Thyroid gland (tissue), 4 donors: Measurements from ENCODE around the gene ERAS. TPM values are rescaled to one million over a fixed set of nuclear protein-coding genes. Genes with fewer than 3 reads are reported as not detected.

Experiments
- DNase-seq, 2 donors: peaks; one replicate each; pipeline ENCODE4 v3.0.0-alpha.2; 2019
- H3K27ac ChIP-seq, 3 donors: fragments of 200-600 bp; sonication (generic); 1 replicate in 2 of 3; 2 replicates in 1 of 3; pipeline ENCODE4 v1.5.1; 2016 to 2019; ENCODE audit warnings: mild to moderate bottlenecking in 1 of 3, moderate library complexity in 1 of 3
- H3K27me3 ChIP-seq: fragments of 200-600 bp; sonication (generic); one replicate; pipeline ENCODE4 v1.5.1; 2019
- H3K36me3 ChIP-seq, 2 donors: fragments of 200-600 bp; sonication (generic); one replicate each; pipeline ENCODE4 v1.5.1; 2016 to 2019
- H3K4me1 ChIP-seq, 2 donors: fragments of 200-600 bp; sonication (generic); one replicate each; pipeline ENCODE4 v1.5.1; 2017 to 2019
- H3K4me3 ChIP-seq, 3 donors: fragments of 200-600 bp; sonication (generic); replicated peaks in 1 of 3; 1 replicate in 2 of 3; 2 replicates in 1 of 3; pipeline ENCODE4 v1.5.1; 2016; ENCODE audit warnings: mild to moderate bottlenecking in 1 of 3
- H3K9me3 ChIP-seq: fragments of 200-600 bp; sonication (generic); one replicate; pipeline ENCODE4 v1.5.1; 2017
- CTCF ChIP-seq, 6 experiments: fragments of 200-600 bp in 3 of 6; fragments of 450-650 bp in 3 of 6; sonication (generic) in 3 of 6; IDR thresholded peaks; one replicate each; pipeline ENCODE4 v1.5.1; 2016 to 2019; ENCODE audit warnings: antibody characterized with exemption in 6 of 6, mild to moderate bottlenecking in 2 of 6, inconsistent platforms in 1 of 6, moderate library complexity in 1 of 6
- POLR2A ChIP-seq, 2 donors: fragments of 450-650 bp; IDR thresholded peaks; one replicate each; pipeline ENCODE4 v1.6.1; 2017; ENCODE audit warnings: antibody characterized with exemption in 2 of 2, mild to moderate bottlenecking in 2 of 2, moderate library complexity in 1 of 2
- WGBS, 2 donors: methylation state at CpG; one replicate each; pipeline ENCODE4 v1.1.5; 2017; 5-methylcytosine and 5-hydroxymethylcytosine counted together
- intact Hi-C: fragments of 100-400 bp; cut with DNase I; formaldehyde crosslinking; loops from one replicate; pipeline ENCODE4 v1.15.1; 2023
- total RNA-seq, 4 donors: library from RNA; depleted of rRNA; stranded (reverse); fragments of >200 nt; gene quantifications; one replicate each; pipeline ENCODE4 v1.2.3, GENCODE V29; 2016

Gene ERAS
- total RNA-seq, 4 donors from 2014 or later = not detected

GRCh38 chrX:48826876-48827653, 752 bp downstream of the ERAS start:
- Histone ChIP-seq H3K9me3 (no peaks in the 10 kb centered on the region), H3K27ac (no peak overlapping the region), H3K27me3 (no peaks in the 10 kb centered on the region), H3K4me1 (no peaks in the 10 kb centered on the region), H3K4me3 (no peak overlapping the region), H3K36me3 (no peaks in the 10 kb centered on the region)
- no peak for TF ChIP-seq POLR2A (IDR thresholded peaks at IDR 0.05)
- 21 to 39% methylated on average over 12 to 28 of the region's 73 CpGs for WGBS, 2 donors
- no peak for DNase-seq
- intact Hi-C loops = no loop called here

- Histone ChIP-seq H3K27ac (no peak overlapping the region), H3K9me3 (no peaks in the 10 kb centered on the region), H3K4me1 (no peaks in the 10 kb centered on the region), H3K36me3 (no peaks in the 10 kb centered on the region), H3K27me3 (no peaks in the 10 kb centered on the region), H3K4me3 (no peak overlapping the region)
- intact Hi-C loops = no loop called here
- TF ChIP-seq CTCF (IDR thresholded peaks at IDR 0.05) = no peak
- no peak for TF ChIP-seq POLR2A (IDR thresholded peaks at IDR 0.05)
- 33 to 42% methylated on average over 4 of the region's 4 CpGs for WGBS, 2 donors
- DNase-seq = no peak
These were observed 1.3 kb downstream of the ERAS start for GRCh38 chrX:48827654-48827968.

- Histone ChIP-seq H3K36me3 (no peaks in the 10 kb centered on the region), H3K4me1 (no peaks in the 10 kb centered on the region), H3K9me3 (no peaks in the 10 kb centered on the region), H3K4me3 (no peak overlapping the region), H3K27ac (no peak overlapping the region), H3K27me3 (no peaks in the 10 kb centered on the region)
- intact Hi-C loops = no loop called here
- no peak for DNase-seq
- TF ChIP-seq POLR2A (IDR thresholded peaks at IDR 0.05) = no peak
- TF ChIP-seq CTCF (IDR thresholded peaks at IDR 0.05) = no peak
- WGBS, 2 donors = 84 to 88% methylated on average over 5 to 11 of the region's 24 CpGs
These were observed 2.9 kb downstream of the ERAS start for GRCh38 chrX:48829016-48829735.

- Histone ChIP-seq H3K4me1 (peaks cover 0 to 5% of the 10 kb centered on the region in 2 donors), H3K9me3 (no peaks in the 10 kb centered on the region), H3K27me3 (no peaks in the 10 kb centered on the region), H3K4me3 (no peak overlapping the region), H3K36me3 (no peaks in the 10 kb centered on the region), H3K27ac (no peak overlapping the region)
- intact Hi-C loops = no loop called here
- TF ChIP-seq CTCF (IDR thresholded peaks at IDR 0.05) (no peak), POLR2A (IDR thresholded peaks at IDR 0.05) (no peak)
- WGBS, 2 donors = no CpG with 5 or more reads among the region's 58 CpGs
- no peak for DNase-seq
These were observed 5.0 kb downstream of the ERAS start for GRCh38 chrX:48831136-48831908.

GRCh38 chrX:48831909-48832291, 5.6 kb downstream of the ERAS start:
- H3K36me3 ChIP-seq = no peaks in the 10 kb centered on the region
- H3K27me3 ChIP-seq = no peaks in the 10 kb centered on the region
- intact Hi-C loops = no loop called here
- no peaks in the 10 kb centered on the region for H3K9me3 ChIP-seq
- H3K4me1 ChIP-seq = peaks cover 0 to 5% of the 10 kb centered on the region in 2 donors
- no peak overlapping the region for H3K27ac ChIP-seq
- no peak overlapping the region for H3K4me3 ChIP-seq
- no peak for DNase-seq
- TF ChIP-seq POLR2A (IDR thresholded peaks at IDR 0.05) (no peak), CTCF (IDR thresholded peaks at IDR 0.05) (no peak)
- WGBS, 2 donors = no CpG with 5 or more reads among the region's 57 CpGs
